Sciatic nerve (tissue), 2 donors: ENCODE data around the gene CHST7. TPM values are rescaled to one million over a fixed set of nuclear protein-coding genes. Genes with fewer than 3 reads are reported as not detected.

Experiments used
- ATAC-seq: fragments of 200-7000 bp; cut with Tn5 transposase; one replicate; pipeline ENCODE4 v1.9.1; 2020; ENCODE audit warnings: mild to moderate bottlenecking, moderate library complexity
- DNase-seq: peaks from one replicate; pipeline ENCODE4 v3.0.0-alpha.2; 2020; ENCODE audit warnings: low spot score
- intact Hi-C: fragments of 100-400 bp; cut with DNase I; formaldehyde crosslinking; loops from one replicate; pipeline ENCODE4 v1.14.2; 2022
- total RNA-seq: library from RNA; stranded (reverse); fragmentation: NEBNext Ultra II Directional; extraction: Animal tissue kit (Norgen Biotek cat#: 25700); gene quantifications from one replicate; pipeline ENCODE4 v1.2.1, GENCODE V29; 2021
- donor health status: DM: no; HTN: no; CAD: no.
- donor health status: DM: no; HTN: no; CAD: no.

The CHST7 gene
- total RNA-seq, 1 donor from 2014 or later: 7.0 TPM

DNA sequence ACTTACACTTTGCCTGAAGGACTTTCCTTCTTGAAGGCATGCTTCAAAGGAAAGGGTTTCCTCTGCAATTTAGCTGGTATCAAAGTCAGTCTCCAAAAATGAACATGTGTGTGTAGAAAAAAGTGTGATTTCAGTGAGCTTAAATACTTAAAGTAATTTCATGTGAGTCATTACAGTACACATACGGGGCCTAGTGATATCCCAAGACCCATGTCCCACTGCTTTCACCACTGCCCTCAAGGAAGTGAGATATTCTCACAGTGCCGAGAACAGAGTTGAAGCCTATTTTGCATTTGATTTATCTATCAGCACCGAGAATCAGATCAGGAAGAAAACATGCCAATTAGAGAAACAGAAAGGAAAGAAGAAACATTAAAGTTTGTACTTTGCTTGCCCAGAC, 61.0 kb downstream of the CHST7 start:
- intact Hi-C loops: no loop called here

GRCh38 chrX:46635186-46635585, 61.6 kb downstream of the CHST7 start:
- DNase-seq (no peak), ATAC-seq (no peak)
- intact Hi-C loops: no loop called here

More for the DNA sequence above, 61.0 kb downstream of the CHST7 start:
- ATAC-seq (no peak), DNase-seq (no peak)

- no peak for ATAC-seq
- intact Hi-C loops: no loop called here
- DNase-seq: no peak
Observed at GRCh38 chrX:46636223-46636622, 62.7 kb downstream of the CHST7 start.

DNA sequence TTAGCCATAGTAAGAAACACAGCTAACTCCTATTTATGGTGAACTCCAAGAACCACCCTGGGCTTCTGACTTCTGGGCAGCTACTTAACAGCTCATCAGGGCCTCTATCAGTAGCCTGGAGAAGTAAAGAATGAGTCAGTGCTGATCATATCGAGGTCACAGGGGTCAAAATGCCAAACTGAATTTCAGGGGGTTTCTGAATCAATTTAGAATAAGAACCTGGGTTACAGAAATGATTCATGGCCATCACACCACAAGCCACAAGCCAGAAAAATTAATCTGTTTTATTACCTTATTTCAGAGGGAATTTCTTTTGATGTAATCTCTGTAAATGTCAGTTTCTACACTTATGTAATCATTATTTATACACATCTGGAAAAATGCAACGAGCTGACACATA, 64.4 kb downstream of the CHST7 start:
- no peak for DNase-seq
- intact Hi-C loops: no loop called here
- ATAC-seq: no peak

DNA sequence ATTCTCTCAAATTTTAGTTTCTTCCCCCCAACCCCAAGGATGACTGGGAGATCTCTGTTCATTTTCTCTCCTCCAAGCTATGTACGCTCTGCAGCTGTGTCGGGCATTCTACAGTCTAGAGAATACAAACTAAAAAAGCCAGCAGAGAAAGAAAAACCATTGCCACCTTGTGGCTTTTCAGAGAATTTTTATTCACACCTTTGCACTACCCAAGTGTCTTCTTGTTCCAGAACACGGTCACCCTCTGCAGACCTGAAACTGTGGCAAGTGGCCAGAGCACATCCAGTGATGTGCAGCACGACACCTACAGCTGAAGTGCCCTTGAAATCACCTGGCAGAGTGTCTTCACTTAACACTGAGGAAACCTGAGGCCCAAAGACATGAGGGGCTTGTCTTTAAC, 68.6 kb downstream of the CHST7 start:
- intact Hi-C loops: no loop called here
- no peak for DNase-seq
- ATAC-seq: peak; percentile 75

- DNase-seq (no peak), ATAC-seq (no peak)
- intact Hi-C loops: no loop called here
Observed at GRCh38 chrX:46643636-46644035, 70.1 kb downstream of the CHST7 start.

GRCh38 chrX:46645614-46646013, 72.0 kb downstream of the CHST7 start:
- ATAC-seq (no peak), DNase-seq (no peak)
- intact Hi-C loops: no loop called here

DNA sequence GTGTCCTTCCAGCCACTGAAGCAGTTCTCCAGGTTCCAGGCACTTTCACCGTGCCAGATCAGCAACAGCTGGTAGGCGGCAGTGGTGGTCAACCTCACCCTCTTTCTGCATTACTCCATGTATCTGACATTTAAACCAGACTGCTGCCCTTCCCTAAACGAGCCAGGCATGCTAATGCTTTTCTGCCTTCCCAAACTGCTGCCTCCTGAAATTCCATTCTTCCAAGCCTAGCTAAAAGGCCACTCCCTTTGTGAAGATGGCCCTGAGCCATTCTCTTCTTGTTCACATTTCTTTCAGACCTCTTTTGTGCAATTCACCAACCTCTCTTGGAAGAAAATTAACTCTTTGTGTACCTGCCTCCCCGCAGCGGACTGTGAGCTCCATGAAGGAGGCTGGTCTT, 73.7 kb downstream of the CHST7 start:
- intact Hi-C loops: no loop called here
- ATAC-seq: no peak

More for the DNA sequence above, 73.7 kb downstream of the CHST7 start:
- no peak for DNase-seq

Other genes with a start within 250 kb of the CHST7 start
- gene ZNF674, start 28.3 kb upstream of the CHST7 start, total RNA-seq: 6.6 TPM
- gene SLC9A7, start 185.4 kb downstream of the CHST7 start, total RNA-seq: 6.5 TPM